Renal pelvis (tissue), 4 donors: ENCODE data around the gene TPCN2. TPM values are rescaled to one million over a fixed set of nuclear protein-coding genes. Genes with fewer than 3 reads are reported as not detected.
"Not testable (repeated sequence)": the region's sequence is repeated elsewhere in the genome, so short reads cannot be mapped to it uniquely, and the experiment has no call there.

Experiments
- DNase-seq: peaks from one replicate; pipeline ENCODE4 v3.0.0-alpha.2; 2013
- polyA plus RNA-seq, 3 donors: library from polyadenylated mRNA; unstranded; fragments of 120-200 nt; gene quantifications; one replicate each; pipeline ENCODE4 v1.2.1, GENCODE V29; 2013; ENCODE audit not compliant: insufficient read length in 3 of 3

TPCN2 gene
- polyA plus RNA-seq, 3 donors: 14.7 to 23.0 (median 18.7) TPM

DNA sequence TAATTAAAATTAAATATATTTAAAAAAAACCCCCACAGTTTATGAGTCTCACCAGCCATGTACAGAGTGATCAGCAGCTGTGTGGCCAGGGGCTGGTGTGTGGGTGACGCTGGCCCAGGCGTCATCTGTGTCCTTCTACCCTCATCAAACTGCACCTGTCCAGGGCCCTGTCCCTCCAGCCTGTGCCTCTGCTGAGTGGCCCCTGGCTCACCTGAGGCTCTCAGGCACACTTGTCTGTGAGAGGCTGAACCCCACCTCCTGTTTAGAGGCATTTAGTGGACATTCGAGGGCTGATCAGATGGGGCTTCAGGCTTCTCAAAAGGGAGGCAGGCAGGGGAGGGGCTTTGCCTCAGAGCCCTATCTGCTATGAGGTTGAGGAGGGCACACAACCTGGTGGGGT, 77.1 kb downstream of the TPCN2 start:
- DNase-seq: no peak

DNA sequence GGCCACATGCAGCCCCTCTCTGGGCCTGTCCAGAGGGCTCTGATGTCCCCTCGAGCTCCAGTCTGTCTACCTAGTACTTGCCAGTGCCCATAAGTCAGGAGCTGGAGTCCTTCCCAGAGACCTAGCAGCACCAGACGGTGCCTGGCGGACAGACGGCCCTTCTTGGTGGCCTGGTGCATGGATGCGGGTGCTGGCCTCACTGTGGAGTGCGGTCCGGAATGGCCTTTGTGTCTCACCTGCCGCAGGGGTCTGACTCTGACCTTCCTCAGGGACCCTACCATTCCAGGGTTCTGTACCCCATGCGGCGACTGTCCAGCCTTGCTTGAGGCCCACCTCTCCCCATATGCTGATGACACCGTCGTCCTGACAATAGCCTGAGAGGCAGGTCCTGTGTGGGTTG, 77.6 kb downstream of the TPCN2 start:
- DNase-seq: no peak

GRCh38 chr11:69127081-69127850, 78.5 kb downstream of the TPCN2 start:
- no peak for DNase-seq

- DNase-seq: no peak
Observed at GRCh38 chr11:69127884-69128283, 79.2 kb downstream of the TPCN2 start.

DNA sequence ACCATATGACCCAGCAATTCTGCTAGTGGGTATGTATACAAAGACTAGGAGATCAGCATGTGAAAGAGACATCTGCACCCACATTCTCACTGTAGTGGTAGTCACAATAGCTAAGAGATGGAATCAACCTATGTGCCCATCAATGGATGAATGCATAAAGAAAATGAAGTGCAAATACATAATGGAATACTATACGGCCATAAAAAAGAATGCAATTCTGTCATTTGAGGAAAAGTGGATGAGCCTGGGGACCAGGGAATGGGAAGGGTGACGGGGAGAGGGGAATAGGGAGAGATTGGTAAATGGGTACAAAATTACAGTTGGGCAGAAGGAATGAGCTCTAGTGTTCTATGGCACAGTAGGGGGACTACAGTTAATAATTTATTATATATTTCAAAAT, 80.3 kb downstream of the TPCN2 start:
- no peak for DNase-seq

GRCh38 chr11:69129647-69130046, 80.9 kb downstream of the TPCN2 start:
- DNase-seq: no peak

- DNase-seq: no peak
Observed at GRCh38 chr11:69130654-69131053, 81.9 kb downstream of the TPCN2 start.

GRCh38 chr11:69131121-69131566, 82.4 kb downstream of the TPCN2 start:
- no peak for DNase-seq

- peak; percentile 91 for DNase-seq
Observed at GRCh38 chr11:69131644-69132300, 83.0 kb downstream of the TPCN2 start.

DNA sequence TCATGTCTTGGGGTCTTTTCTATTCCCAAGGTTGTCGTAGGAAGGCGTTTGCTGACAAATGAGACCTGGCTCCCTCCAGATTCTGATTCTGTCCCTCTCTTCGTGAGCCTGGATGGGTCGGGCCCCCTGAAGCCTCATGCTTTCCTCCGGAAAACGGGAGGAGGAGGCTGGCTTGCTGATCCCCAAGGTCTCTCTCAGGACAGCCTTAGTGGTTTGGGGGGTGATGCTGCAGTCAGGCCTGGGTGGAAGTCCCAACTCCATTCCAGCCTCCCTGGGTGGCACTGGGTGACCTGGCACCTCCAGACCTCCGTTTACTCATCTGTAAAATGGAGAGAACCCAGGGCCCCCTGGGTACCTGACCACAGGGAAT, 83.6 kb downstream of the TPCN2 start:
- no peak for DNase-seq

DNA sequence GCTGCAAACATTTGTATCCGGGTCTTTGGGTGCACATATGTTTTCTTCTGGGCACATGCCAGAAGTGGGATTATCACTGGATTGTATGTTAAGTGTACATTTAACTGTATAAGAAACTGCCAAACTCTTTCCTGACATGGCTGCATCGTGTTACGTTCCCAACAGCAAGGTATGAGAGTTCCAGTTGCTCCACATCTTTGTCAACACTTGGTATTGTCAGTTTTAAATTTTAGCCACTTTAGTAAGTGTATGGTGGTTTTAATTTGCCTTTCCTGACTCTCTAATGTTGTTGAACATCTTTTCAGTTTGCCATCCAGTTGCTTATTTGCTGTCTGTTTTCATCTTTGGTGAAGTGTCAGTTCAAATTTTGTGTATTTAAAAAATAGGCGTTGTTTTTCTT, 84.5 kb downstream of the TPCN2 start:
- DNase-seq: no peak

- DNase-seq: not testable (repeated sequence)
Observed at GRCh38 chr11:69134182-69134581, 85.5 kb downstream of the TPCN2 start.

GRCh38 chr11:69134957-69135356, 86.2 kb downstream of the TPCN2 start:
- DNase-seq: no peak

GRCh38 chr11:69135420-69136363, 87.0 kb downstream of the TPCN2 start:
- no peak for DNase-seq

DNA sequence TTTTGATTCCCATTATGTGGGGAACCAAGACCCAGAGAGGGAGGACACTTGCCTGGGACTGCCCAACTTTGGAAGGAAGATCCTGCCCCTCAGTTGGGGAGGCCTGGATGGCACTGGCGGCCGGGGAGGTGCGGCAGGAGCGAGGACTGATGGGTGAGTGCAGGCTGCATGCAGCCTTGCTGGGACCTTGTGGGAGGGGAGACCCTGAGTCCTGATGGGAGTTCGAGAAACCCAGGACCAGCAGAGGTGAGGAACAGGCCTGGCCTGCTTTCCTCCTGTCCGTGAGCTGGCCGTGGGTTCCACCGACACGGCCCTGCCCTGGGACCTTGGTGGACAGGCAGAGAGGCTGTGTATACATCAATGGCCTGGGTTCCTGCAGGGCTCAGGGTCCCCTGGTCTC, 87.7 kb downstream of the TPCN2 start:
- DNase-seq: no peak

GRCh38 chr11:69137151-69137844, 88.6 kb downstream of the TPCN2 start:
- no peak for DNase-seq

GRCh38 chr11:69138265-69138664, 89.5 kb downstream of the TPCN2 start:
- DNase-seq: no peak

GRCh38 chr11:69140161-69140560, 91.4 kb downstream of the TPCN2 start:
- DNase-seq: not testable (repeated sequence)

DNA sequence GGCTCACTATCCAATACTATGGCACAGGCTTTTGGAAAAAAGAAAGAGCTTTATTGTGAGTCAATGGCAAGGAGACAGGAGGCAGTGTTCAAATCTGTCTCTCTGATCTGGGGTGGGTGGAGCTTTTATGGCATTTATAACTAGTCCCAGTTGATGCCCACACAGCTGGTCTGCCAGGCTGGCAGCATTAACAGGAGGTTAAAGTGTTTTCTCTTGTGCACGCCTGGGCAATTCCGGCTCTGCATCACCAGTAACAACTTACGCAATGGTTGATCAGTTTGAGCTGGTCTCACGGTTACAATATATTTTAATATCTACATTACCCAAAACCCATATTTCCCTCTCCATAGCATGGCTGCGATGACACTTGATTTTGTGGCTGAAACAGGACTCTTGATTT, 91.9 kb downstream of the TPCN2 start:
- no peak for DNase-seq

DNA sequence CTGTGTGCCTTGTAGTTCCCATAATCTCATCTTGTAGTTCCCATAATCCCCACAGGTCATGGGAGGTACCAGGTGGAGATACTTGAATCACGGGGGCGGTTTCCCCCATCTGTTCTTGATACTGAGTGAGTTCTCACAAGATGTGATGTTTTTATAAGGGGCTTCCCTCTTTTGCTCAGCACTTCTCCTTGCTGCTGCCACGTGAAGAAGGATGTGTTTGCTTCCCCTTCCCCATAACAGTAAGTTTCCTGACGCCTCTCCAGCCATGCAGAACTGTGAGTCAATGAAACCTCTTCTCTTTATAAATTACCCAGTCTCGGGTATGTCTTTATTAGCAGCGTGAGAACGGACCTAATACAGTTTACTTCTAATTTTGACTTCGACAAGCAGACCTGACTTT, 93.0 kb downstream of the TPCN2 start:
- no peak for DNase-seq

DNA sequence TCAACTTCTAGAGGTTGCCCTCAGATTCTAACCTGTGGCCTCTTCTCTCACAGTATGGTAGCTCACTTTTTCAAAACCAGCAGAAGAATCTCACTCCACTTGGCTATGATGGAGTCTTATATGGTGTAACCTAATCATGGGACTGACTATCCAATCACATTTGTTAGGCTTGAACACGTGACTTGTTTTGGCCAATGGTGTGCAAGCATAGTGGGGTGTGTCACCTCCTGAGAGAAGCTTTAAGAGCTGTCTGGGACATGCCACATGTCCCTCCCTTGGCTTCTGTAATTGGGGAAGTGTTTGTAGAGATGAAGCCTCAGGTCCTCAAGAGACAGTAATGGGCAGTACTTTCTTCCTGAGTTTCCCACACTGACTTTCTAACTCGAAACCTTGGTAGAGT, 94.2 kb downstream of the TPCN2 start:
- no peak for DNase-seq
